CD8-positive, alpha-beta memory T cell (primary cell): ENCODE data around the gene SKAP2. TPM values are rescaled to one million over a fixed set of nuclear protein-coding genes. Genes with fewer than 3 reads are reported as not detected.

Source experiments
- CTCF ChIA-PET: fragments of 350-600 bp; sonication (Branson Sonifier 250); formaldehyde crosslinking; loops from one replicate; lab custom pipeline; 2021; ENCODE audit warnings: antibody characterized with exemption; lab: Charles Lee
- POLR2A ChIA-PET: fragments of 350-600 bp; sonication (Branson Sonifier 250); formaldehyde crosslinking; loops from one replicate; lab custom pipeline; 2021; ENCODE audit warnings: antibody characterized with exemption; lab: Charles Lee
- DNase-seq, 5 donors: peaks; one replicate each; pipeline versions ENCODE4 v3.0.0 to v3.0.0-alpha.2; 2020 to 2022; ENCODE audit warnings: mixed read lengths in 1 of 5
- H3K27ac ChIP-seq: one replicate; pipeline ENCODE4 v1.7.0; 2013; ENCODE audit warnings: low read depth, mild to moderate bottlenecking, low read length, moderate library complexity
- H3K27me3 ChIP-seq: 2 replicates; pipeline ENCODE4 v1.7.0; 2013; ENCODE audit warnings: low read length, mild to moderate bottlenecking; ENCODE audit not compliant: insufficient read depth, poor library complexity, severe bottlenecking
- H3K36me3 ChIP-seq: 2 replicates; pipeline ENCODE4 v1.7.0; 2013; ENCODE audit warnings: mild to moderate bottlenecking, low read length, moderate library complexity; ENCODE audit not compliant: insufficient read depth
- H3K4me1 ChIP-seq: 2 replicates; pipeline ENCODE4 v1.7.0; 2013; ENCODE audit warnings: mild to moderate bottlenecking, low read length, moderate library complexity; ENCODE audit not compliant: insufficient read depth
- H3K4me3 ChIP-seq: 2 replicates; pipeline ENCODE4 v1.7.0; 2013; ENCODE audit warnings: mild to moderate bottlenecking, low read length
- H3K9me3 ChIP-seq: 2 replicates; pipeline ENCODE4 v1.7.0; 2013; ENCODE audit warnings: mild to moderate bottlenecking, low read length
- H3K27ac Mint-ChIP-seq, 8 donors: one replicate each; pipeline ENCODE4 v1.8.0; 2020 to 2021; ENCODE audit warnings: mixed read lengths in 8 of 8, mild to moderate bottlenecking in 6 of 8, inconsistent platforms in 3 of 8, moderate library complexity in 3 of 8
- H3K27me3 Mint-ChIP-seq, 2 donors: one replicate each; pipeline ENCODE4 v1.8.0; 2020 to 2021; ENCODE audit warnings: mixed read lengths in 2 of 2, mild to moderate bottlenecking in 1 of 2, moderate library complexity in 1 of 2
- H3K36me3 Mint-ChIP-seq, 3 donors: one replicate each; pipeline ENCODE4 v1.8.0; 2020 to 2021; ENCODE audit warnings: mixed read lengths in 3 of 3, inconsistent platforms in 1 of 3, mild to moderate bottlenecking in 1 of 3
- H3K4me1 Mint-ChIP-seq, 3 donors: one replicate each; pipeline ENCODE4 v1.8.0; 2020 to 2021; ENCODE audit warnings: mixed read lengths in 3 of 3, inconsistent platforms in 1 of 3, mild to moderate bottlenecking in 1 of 3
- H3K4me3 Mint-ChIP-seq, 7 donors: one replicate each; pipeline ENCODE4 v1.8.0; 2020 to 2021; ENCODE audit warnings: mixed read lengths in 7 of 7, mild to moderate bottlenecking in 6 of 7, moderate library complexity in 4 of 7, inconsistent platforms in 2 of 7
- H3K9me3 Mint-ChIP-seq, 5 donors: one replicate each; pipeline ENCODE4 v1.8.0; 2020 to 2022; ENCODE audit warnings: mixed read lengths in 5 of 5, mild to moderate bottlenecking in 3 of 5, moderate library complexity in 2 of 5, inconsistent platforms in 1 of 5
- polyA plus RNA-seq: library from polyadenylated mRNA; unstranded; fragments of 300-500 nt; fragmentation: Illumina TruSeq; gene quantifications from one replicate; pipeline ENCODE4 v1.2.3, GENCODE V29; 2021
- total RNA-seq, 2 experiments: library from RNA; stranded (reverse); gene quantifications; one replicate each; pipeline ENCODE4 v1.2.3, GENCODE V29; 2021

The SKAP2 gene
- total and polyA plus RNA-seq, 3 experiments from 2014 or later, result 11.4 to 55.2 (median 13.2) TPM

- no peak for DNase-seq
- H3K4me1 Mint-ChIP-seq, result no peaks in the 10 kb centered on the region
- no peaks in the 10 kb centered on the region for H3K9me3 ChIP-seq
- ChIA-PET POLR2A (no interaction called here), CTCF (interaction anchor here (0.6 to 0.9 kb wide), 2 partner anchors 293 to 503 kb away, joined by 3 read pairs; no protein-coding TSS in a partner anchor)
- H3K36me3 Mint-ChIP-seq, result no peaks in the 10 kb centered on the region
- H3K27me3 Mint-ChIP-seq, result peaks cover 9 to 14% of the 10 kb centered on the region in 2 donors
- no peak overlapping the region for H3K4me3 ChIP-seq
- H3K4me3 Mint-ChIP-seq, result no peak overlapping the region
- no peak overlapping the region for H3K27ac ChIP-seq
- no peaks in the 10 kb centered on the region for H3K4me1 ChIP-seq
- H3K27me3 ChIP-seq, result no peaks in the 10 kb centered on the region
- no peak overlapping the region for H3K27ac Mint-ChIP-seq
- H3K9me3 Mint-ChIP-seq, result no peaks in the 10 kb centered on the region
- H3K36me3 ChIP-seq, result no peaks in the 10 kb centered on the region
Observed at GRCh38 chr7:26657686-26658388, 206.6 kb downstream of the SKAP2 start.

GRCh38 chr7:26657206-26657641 lies 207.2 kb downstream of the SKAP2 start:
- H3K27me3 Mint-ChIP-seq, result peaks cover 5 to 14% of the 10 kb centered on the region in 2 donors
- H3K27ac ChIP-seq, result no peak overlapping the region
- H3K4me1 Mint-ChIP-seq, result no peaks in the 10 kb centered on the region
- no peaks in the 10 kb centered on the region for H3K9me3 ChIP-seq
- DNase-seq, result no peak
- ChIA-PET POLR2A (no interaction called here), CTCF (interaction anchor here (0.9 kb wide), 1 partner anchor 504 kb away, joined by 3 read pairs; no protein-coding TSS in a partner anchor)
- H3K4me3 ChIP-seq, result no peak overlapping the region
- H3K27me3 ChIP-seq, result no peaks in the 10 kb centered on the region
- H3K27ac Mint-ChIP-seq, result no peak overlapping the region
- H3K4me3 Mint-ChIP-seq, result no peak overlapping the region
- H3K4me1 ChIP-seq, result no peaks in the 10 kb centered on the region
- H3K9me3 Mint-ChIP-seq, result no peaks in the 10 kb centered on the region
- H3K36me3 ChIP-seq, result no peaks in the 10 kb centered on the region
- no peaks in the 10 kb centered on the region for H3K36me3 Mint-ChIP-seq

DNA sequence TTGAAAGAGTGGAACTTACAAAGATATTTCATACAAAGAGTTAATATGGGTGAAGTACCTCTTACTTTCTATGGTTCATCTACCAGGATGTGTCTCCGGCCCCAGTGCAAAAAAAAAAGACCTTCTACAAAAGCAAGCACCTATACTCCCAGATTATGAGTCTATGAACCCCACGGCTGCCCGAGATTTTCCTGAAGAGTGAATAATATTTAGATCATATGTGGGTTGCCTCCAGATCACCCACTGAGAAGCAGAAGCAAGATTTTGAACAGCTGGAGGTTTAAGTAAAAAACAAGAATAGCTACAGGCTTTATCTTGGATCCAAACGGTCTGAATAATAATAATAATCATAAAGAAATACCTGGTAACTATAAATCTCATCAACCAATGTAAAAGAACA lies 207.7 kb downstream of the SKAP2 start:
- ChIA-PET POLR2A (no interaction called here), CTCF (interaction anchor here (0.9 kb wide), 1 partner anchor 504 kb away, joined by 3 read pairs; no protein-coding TSS in a partner anchor)
- H3K36me3 Mint-ChIP-seq, result no peaks in the 10 kb centered on the region
- H3K27ac ChIP-seq, result no peak overlapping the region
- no peak overlapping the region for H3K27ac Mint-ChIP-seq
- peaks cover 8 to 19% of the 10 kb centered on the region in 2 donors for H3K27me3 Mint-ChIP-seq
- no peak for DNase-seq
- no peaks in the 10 kb centered on the region for H3K4me1 Mint-ChIP-seq
- no peaks in the 10 kb centered on the region for H3K27me3 ChIP-seq
- H3K9me3 Mint-ChIP-seq, result no peaks in the 10 kb centered on the region
- no peak overlapping the region for H3K4me3 ChIP-seq
- no peaks in the 10 kb centered on the region for H3K9me3 ChIP-seq
- no peaks in the 10 kb centered on the region for H3K36me3 ChIP-seq
- H3K4me3 Mint-ChIP-seq, result no peak overlapping the region
- no peaks in the 10 kb centered on the region for H3K4me1 ChIP-seq

- Histone ChIP-seq H3K4me3 (no peak overlapping the region), H3K36me3 (no peaks in the 10 kb centered on the region), H3K27me3 (no peaks in the 10 kb centered on the region), H3K4me1 (no peaks in the 10 kb centered on the region), H3K27ac (no peak overlapping the region), H3K9me3 (no peaks in the 10 kb centered on the region)
- H3K9me3 Mint-ChIP-seq, result no peaks in the 10 kb centered on the region
- CTCF ChIA-PET, result no interaction called here
- DNase-seq, result no peak
- H3K27me3 Mint-ChIP-seq, result peaks cover 8 to 19% of the 10 kb centered on the region in 2 donors
- H3K27ac Mint-ChIP-seq, result no peak overlapping the region
- POLR2A ChIA-PET, result no interaction called here
- no peaks in the 10 kb centered on the region for H3K4me1 Mint-ChIP-seq
- H3K36me3 Mint-ChIP-seq, result no peaks in the 10 kb centered on the region
- no peak overlapping the region for H3K4me3 Mint-ChIP-seq
Observed at GRCh38 chr7:26655781-26656180, 208.6 kb downstream of the SKAP2 start.

- POLR2A ChIA-PET, result no interaction called here
- no peak for DNase-seq
- CTCF ChIA-PET, result no interaction called here
Observed at GRCh38 chr7:26653430-26654399, 210.7 kb downstream of the SKAP2 start.

DNA sequence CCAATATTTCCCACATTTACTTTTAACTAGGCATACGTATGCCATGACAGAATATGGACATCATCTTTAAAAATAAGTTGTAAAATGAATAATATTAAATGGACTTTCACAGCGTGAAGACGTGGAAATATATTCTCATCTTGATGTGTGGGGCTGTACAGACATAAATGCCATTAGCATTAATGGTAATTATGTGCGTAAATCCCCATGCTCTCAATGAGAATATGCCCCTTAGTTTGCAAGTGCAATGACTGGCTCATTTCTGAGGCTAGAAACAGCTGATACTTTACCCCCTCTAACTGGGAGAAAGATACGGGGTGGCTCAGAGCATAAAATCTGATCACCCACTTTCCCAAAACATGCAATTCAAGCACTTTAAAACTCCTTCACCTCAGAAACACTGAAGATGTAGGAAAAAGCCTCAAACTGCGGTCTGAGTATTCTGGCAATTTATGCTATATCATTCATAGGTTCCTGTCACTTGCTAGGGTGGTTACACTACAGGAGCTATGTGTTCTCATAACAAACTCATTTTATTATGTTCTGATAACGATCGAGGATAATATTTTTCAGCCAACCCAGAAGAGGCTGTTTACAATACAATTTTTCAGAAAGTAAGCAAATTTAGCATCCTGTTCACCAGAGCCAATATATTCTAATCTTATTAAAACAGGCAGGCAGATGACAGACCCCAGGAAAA lies 211.8 kb downstream of the SKAP2 start:
- H3K36me3 Mint-ChIP-seq, result no peaks in the 10 kb centered on the region
- Histone ChIP-seq H3K4me1 (no peaks in the 10 kb centered on the region), H3K9me3 (no peaks in the 10 kb centered on the region), H3K36me3 (no peaks in the 10 kb centered on the region), H3K27me3 (no peaks in the 10 kb centered on the region), H3K4me3 (no peak overlapping the region), H3K27ac (no peak overlapping the region)
- H3K4me1 Mint-ChIP-seq, result no peaks in the 10 kb centered on the region
- H3K9me3 Mint-ChIP-seq, result no peaks in the 10 kb centered on the region
- H3K27ac Mint-ChIP-seq, result no peak overlapping the region
- peaks cover 8 to 20% of the 10 kb centered on the region in 2 donors for H3K27me3 Mint-ChIP-seq
- ChIA-PET CTCF (no interaction called here), POLR2A (no interaction called here)
- no peak for DNase-seq
- H3K4me3 Mint-ChIP-seq, result no peak overlapping the region

More at GRCh38 chr7:26653430-26654399, 210.7 kb downstream of the SKAP2 start:
- no peak overlapping the region for H3K27ac ChIP-seq
- H3K9me3 Mint-ChIP-seq, result no peaks in the 10 kb centered on the region
- H3K36me3 Mint-ChIP-seq, result no peaks in the 10 kb centered on the region
- H3K36me3 ChIP-seq, result no peaks in the 10 kb centered on the region
- peak overlapping the region in 1 of 8 donors; percentile 35 for H3K27ac Mint-ChIP-seq
- no peaks in the 10 kb centered on the region for H3K9me3 ChIP-seq
- H3K4me1 Mint-ChIP-seq, result no peaks in the 10 kb centered on the region
- H3K4me3 ChIP-seq, result no peak overlapping the region
- H3K4me3 Mint-ChIP-seq, result no peak overlapping the region
- no peaks in the 10 kb centered on the region for H3K27me3 ChIP-seq
- no peaks in the 10 kb centered on the region for H3K4me1 ChIP-seq
- peaks cover 8 to 24% of the 10 kb centered on the region in 2 donors for H3K27me3 Mint-ChIP-seq

DNA sequence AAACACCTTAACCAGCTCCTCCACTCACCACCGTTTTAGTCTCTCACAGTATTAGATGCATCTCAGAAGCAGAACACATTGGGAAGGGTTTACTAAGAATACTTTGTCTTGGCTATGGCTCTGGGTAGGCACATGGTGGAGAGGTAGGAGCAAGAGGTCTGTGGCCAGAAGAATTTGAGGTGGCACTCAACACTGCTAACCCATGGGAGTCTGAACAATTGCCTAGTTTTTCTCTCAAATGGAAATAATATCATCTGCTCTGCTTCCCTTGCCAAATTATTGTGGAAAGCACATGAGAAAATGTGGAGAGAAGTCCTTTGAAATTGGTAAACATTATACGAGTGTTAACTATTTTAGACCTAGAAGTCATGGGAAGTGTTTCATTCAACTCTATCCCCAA lies 214.3 kb downstream of the SKAP2 start:
- ChIA-PET POLR2A (no interaction called here), CTCF (no interaction called here)
- H3K9me3 ChIP-seq, result no peaks in the 10 kb centered on the region
- Mint-ChIP-seq H3K27me3 (peaks cover 8 to 9% of the 10 kb centered on the region in 2 donors), H3K36me3 (no peaks in the 10 kb centered on the region), H3K27ac (no peak overlapping the region), H3K4me1 (no peaks in the 10 kb centered on the region), H3K4me3 (no peak overlapping the region), H3K9me3 (no peaks in the 10 kb centered on the region)
- no peak overlapping the region for H3K4me3 ChIP-seq
- no peaks in the 10 kb centered on the region for H3K4me1 ChIP-seq
- DNase-seq, result no peak
- no peaks in the 10 kb centered on the region for H3K36me3 ChIP-seq
- no peaks in the 10 kb centered on the region for H3K27me3 ChIP-seq
- H3K27ac ChIP-seq, result no peak overlapping the region
